22Rv1 (cell line): ENCODE results near the gene CD59.
"Not testable (repeated sequence)": the region's sequence is repeated elsewhere in the genome, so short reads cannot be mapped to it uniquely, and the experiment has no call there.

Experiments used
- CTCF ChIP-seq: fragments of 450-650 bp; IDR thresholded peaks from 2 replicates; pipeline ENCODE4 v1.5.1; 2017; ENCODE audit warnings: mild to moderate bottlenecking
- ZFX ChIP-seq: fragments of 450-650 bp; IDR thresholded peaks from 2 replicates; pipeline ENCODE4 v1.6.1; 2017; ENCODE audit warnings: antibody characterized with exemption, borderline replicate concordance

DNA sequence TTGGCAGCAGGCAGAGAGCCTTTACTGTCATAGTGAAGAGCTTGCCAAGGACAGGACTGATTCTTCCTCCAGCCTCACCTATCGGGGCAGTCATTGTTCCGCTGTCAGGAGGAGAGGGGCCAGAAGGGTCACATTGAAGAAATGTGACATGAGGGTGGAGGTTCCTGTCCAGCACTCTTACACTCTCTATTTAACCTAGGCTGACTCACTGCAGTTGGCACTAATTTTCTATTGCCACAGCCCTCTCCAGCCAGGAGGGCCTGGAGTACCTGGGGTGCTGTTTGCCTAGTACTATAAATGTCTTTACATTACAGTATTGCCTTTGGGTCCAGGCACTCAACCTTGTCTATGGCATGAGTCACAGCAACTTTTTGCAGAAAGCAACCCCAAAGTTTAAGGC, 28.4 kb downstream of the CD59 start:
- TF ChIP-seq CTCF, ZFX: not testable (repeated sequence)
